ENCODE measurements around the gene DDB1. TPM values are rescaled to one million over a fixed set of nuclear protein-coding genes. Genes with fewer than 3 reads are reported as not detected.

Gene DDB1
- total and polyA plus RNA-seq, 2 of the 13 experiments (the other 11 are each of a cell fraction or from before 2014, with no cell fraction given): 217 to 266 TPM

DNA sequence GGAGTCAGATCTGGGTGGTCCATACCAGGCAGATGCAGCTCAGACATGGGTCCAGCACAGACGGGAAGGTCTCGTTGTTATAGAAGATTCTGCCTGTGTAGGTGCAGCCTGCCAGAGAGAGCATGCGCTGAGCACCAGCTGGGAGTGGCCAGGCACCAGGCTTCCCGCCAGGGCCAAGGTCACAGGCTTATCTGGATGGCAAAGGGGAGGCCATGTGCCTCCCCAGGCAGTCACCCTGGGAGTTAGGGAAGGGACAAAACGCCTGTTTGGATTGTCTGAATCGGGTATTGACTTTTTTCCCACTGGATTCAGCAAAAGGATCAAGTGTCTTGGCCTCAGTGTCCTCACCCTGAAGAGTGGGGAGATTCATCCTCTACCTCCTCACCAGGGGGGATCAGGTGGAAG is 65.5 kb downstream of the DDB1 start (continued):
- TF ChIP-seq SOX5 (CRISPR knock-in tag; IDR thresholded peaks at IDR 0.05; ENCODE audit: borderline replicate concordance) (0 out of 2 replicates have a peak, but pooled peaks have one; percentile 20), TAF1 (CRISPR knock-in tag; IDR thresholded peaks at IDR 0.05) (no peak), ZNF788 (CRISPR knock-in tag; IDR thresholded peaks at IDR 0.05; ENCODE audit: borderline replicate concordance) (peak; percentile 36; the same call in 1 of the 2 replicates), TBP (CRISPR knock-in tag; IDR thresholded peaks at IDR 0.05) (no peak), ZNF747 (CRISPR knock-in tag; IDR thresholded peaks at IDR 0.05; ENCODE audit: borderline replicate concordance) (no peak), ZNF264 (CRISPR knock-in tag; IDR thresholded peaks at IDR 0.05) (peak; percentile 65; the same call in 1 of the 2 replicates), MEF2D (CRISPR knock-in tag; IDR thresholded peaks at IDR 0.05) (peak; percentile 61; the same call in 1 of the 2 replicates), ZNF792 (CRISPR knock-in tag; IDR thresholded peaks at IDR 0.05) (no peak), SP4 (CRISPR knock-in tag; IDR thresholded peaks at IDR 0.05) (0 out of 2 replicates have a peak, but pooled peaks have one; percentile 42), YY1 (IDR thresholded peaks at IDR 0.05; ENCODE audit: insufficient read depth, insufficient replicate concordance, low read depth, low read length) (no peak), AGO2 (optimal IDR thresholded peaks at IDR 0.05; ENCODE audit: low read depth, low read length) (peak; percentile 72), NFE2L1 (CRISPR knock-in tag; IDR thresholded peaks at IDR 0.05; ENCODE audit: borderline replicate concordance) (no peak), ZNF607 (CRISPR knock-in tag; IDR thresholded peaks at IDR 0.05; ENCODE audit: borderline replicate concordance) (0 out of 2 replicates have a peak, but pooled peaks have one; percentile 19), SP5 (CRISPR knock-in tag; IDR thresholded peaks at IDR 0.05; ENCODE audit: borderline replicate concordance, low read depth) (peak; percentile 63; the same call in 1 of the 2 replicates), REPIN1 (CRISPR knock-in tag; IDR thresholded peaks at IDR 0.05; ENCODE audit: borderline replicate concordance, low read depth) (0 out of 2 replicates have a peak, but pooled peaks have one; percentile 40), TP53 (CRISPR knock-in tag; conservative IDR thresholded peaks at IDR 0.05) (no peak), MAFF (IDR thresholded peaks at IDR 0.05; ENCODE audit: low read depth, low read length) (no peak), MED8 (CRISPR knock-in tag; IDR thresholded peaks at IDR 0.05; ENCODE audit: insufficient replicate concordance) (no peak), ZNF24 (IDR thresholded peaks at IDR 0.05) (no peak), FOXP1 (IDR thresholded peaks at IDR 0.05) (no peak), FOXP1 (CRISPR knock-in tag; IDR thresholded peaks at IDR 0.05) (no peak)
- TF ChIP-seq, protein P1, sequence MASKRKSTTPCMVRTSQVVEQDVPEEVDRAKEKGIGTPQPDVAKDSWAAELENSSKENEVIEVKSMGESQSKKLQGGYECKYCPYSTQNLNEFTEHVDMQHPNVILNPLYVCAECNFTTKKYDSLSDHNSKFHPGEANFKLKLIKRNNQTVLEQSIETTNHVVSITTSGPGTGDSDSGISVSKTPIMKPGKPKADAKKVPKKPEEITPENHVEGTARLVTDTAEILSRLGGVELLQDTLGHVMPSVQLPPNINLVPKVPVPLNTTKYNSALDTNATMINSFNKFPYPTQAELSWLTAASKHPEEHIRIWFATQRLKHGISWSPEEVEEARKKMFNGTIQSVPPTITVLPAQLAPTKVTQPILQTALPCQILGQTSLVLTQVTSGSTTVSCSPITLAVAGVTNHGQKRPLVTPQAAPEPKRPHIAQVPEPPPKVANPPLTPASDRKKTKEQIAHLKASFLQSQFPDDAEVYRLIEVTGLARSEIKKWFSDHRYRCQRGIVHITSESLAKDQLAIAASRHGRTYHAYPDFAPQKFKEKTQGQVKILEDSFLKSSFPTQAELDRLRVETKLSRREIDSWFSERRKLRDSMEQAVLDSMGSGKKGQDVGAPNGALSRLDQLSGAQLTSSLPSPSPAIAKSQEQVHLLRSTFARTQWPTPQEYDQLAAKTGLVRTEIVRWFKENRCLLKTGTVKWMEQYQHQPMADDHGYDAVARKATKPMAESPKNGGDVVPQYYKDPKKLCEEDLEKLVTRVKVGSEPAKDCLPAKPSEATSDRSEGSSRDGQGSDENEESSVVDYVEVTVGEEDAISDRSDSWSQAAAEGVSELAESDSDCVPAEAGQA (IDR thresholded peaks at IDR 0.05; ENCODE audit: low read depth): 0 out of 2 replicates have a peak, but pooled peaks have one; percentile 27
- TF ChIP-seq, protein P1 (CRISPR knock-in tag; IDR thresholded peaks at IDR 0.05; ENCODE audit: borderline replicate concordance): no peak
- TF ChIP-seq, protein P2, sequence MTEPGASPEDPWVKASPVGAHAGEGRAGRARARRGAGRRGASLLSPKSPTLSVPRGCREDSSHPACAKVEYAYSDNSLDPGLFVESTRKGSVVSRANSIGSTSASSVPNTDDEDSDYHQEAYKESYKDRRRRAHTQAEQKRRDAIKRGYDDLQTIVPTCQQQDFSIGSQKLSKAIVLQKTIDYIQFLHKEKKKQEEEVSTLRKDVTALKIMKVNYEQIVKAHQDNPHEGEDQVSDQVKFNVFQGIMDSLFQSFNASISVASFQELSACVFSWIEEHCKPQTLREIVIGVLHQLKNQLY (CRISPR knock-in tag; IDR thresholded peaks at IDR 0.05): peak; percentile 63; the same call in 1 of the 2 replicates
- TF ChIP-seq, protein P3, sequence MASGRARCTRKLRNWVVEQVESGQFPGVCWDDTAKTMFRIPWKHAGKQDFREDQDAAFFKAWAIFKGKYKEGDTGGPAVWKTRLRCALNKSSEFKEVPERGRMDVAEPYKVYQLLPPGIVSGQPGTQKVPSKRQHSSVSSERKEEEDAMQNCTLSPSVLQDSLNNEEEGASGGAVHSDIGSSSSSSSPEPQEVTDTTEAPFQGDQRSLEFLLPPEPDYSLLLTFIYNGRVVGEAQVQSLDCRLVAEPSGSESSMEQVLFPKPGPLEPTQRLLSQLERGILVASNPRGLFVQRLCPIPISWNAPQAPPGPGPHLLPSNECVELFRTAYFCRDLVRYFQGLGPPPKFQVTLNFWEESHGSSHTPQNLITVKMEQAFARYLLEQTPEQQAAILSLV (CRISPR knock-in tag; IDR thresholded peaks at IDR 0.05; ENCODE audit: borderline replicate concordance): 0 out of 2 replicates have a peak, but pooled peaks have one; percentile 58
